K562 (cell line): ENCODE measurements around the gene SLC31A1.

ENCODE experiments used
- BRCA1 ChIP-seq, 2 experiments: fragments of 450-650 bp in 1 of 2; sonication (generic) in 1 of 2; formaldehyde crosslinking in 1 of 2; IDR thresholded peaks; 2 replicates each; pipeline versions ENCODE4 v1.5.0 to v1.6.1; 2017 to 2020; ENCODE audit warnings: mild to moderate bottlenecking in 1 of 2, missing genetic modification reagents in 1 of 2
- EP400 ChIP-seq: fragments of 450-650 bp; IDR thresholded peaks from 2 replicates; pipeline ENCODE4 v1.6.1; 2017; ENCODE audit warnings: antibody characterized with exemption, mild to moderate bottlenecking, moderate library complexity
- ETV6 ChIP-seq, 3 experiments: fragments of 150-350 bp in 1 of 3; sonication (generic) in 1 of 3; formaldehyde crosslinking in 1 of 3; IDR thresholded peaks; 2 replicates each; pipeline versions ENCODE4 v1.6.1 to v1.8.0; 2014 to 2022; ENCODE audit warnings: borderline replicate concordance in 2 of 3, low read depth in 2 of 3, antibody characterized with exemption in 1 of 3, low read length in 1 of 3, mild to moderate bottlenecking in 1 of 3, missing genetic modification reagents in 1 of 3
- POLR2AphosphoS5 ChIP-seq: IDR thresholded peaks from 2 replicates; pipeline ENCODE4 v1.6.1; 2011; ENCODE audit warnings: mild to moderate bottlenecking, low read depth, low read length, moderate library complexity; ENCODE audit not compliant: control insufficient read depth, insufficient read depth
- REST ChIP-seq, 2 experiments: fragments of 450-650 bp; formaldehyde crosslinking in 1 of 2; IDR thresholded peaks; 2 replicates each; pipeline versions ENCODE4 v1.4.0 to v1.6.1; 2014 to 2020; ENCODE audit warnings: mild to moderate bottlenecking in 2 of 2, borderline replicate concordance in 1 of 2, low read depth in 1 of 2
- SRF ChIP-seq, 2 experiments: fragments of 250-450, 450-650 bp in 1 of 2; sonication (Bioruptor Pico) in 1 of 2; sonication (generic) in 1 of 2; formaldehyde crosslinking; IDR thresholded peaks; 2 replicates each; pipeline versions ENCODE4 v1.5.0 to v1.5.1; 2020 to 2022; ENCODE audit warnings: mild to moderate bottlenecking in 1 of 2, missing genetic modification reagents in 1 of 2
- TF ChIP-seq, protein P1 (sequence below): fragments of 450-650 bp; conservative IDR thresholded peaks from 2 replicates; pipeline ENCODE4 v1.6.1; 2016; ENCODE audit warnings: missing genetic modification characterization, low read depth, mild to moderate bottlenecking, control low read depth, missing compliant biosample characterization
- TF ChIP-seq, protein P2 (sequence below): sonication (generic); formaldehyde crosslinking; IDR thresholded peaks from 2 replicates; pipeline ENCODE4 v1.5.0; 2020; ENCODE audit warnings: missing genetic modification reagents
- TF ChIP-seq, protein P3 (sequence below): sonication (generic); formaldehyde crosslinking; IDR thresholded peaks from 2 replicates; pipeline ENCODE4 v1.8.0; 2022; ENCODE audit warnings: mild to moderate bottlenecking, missing genetic modification reagents, borderline replicate concordance
- TF ChIP-seq, protein P4 (sequence below), 3 experiments: IDR thresholded peaks in 2 of 3; conservative IDR thresholded peaks in 1 of 3; 2 replicates each; pipeline ENCODE4 v1.5.1; 2011 to 2012; ENCODE audit warnings: low read length in 3 of 3, mild to moderate bottlenecking in 3 of 3, control low read depth in 2 of 3, improper control_type of control experiment in 1 of 3, inconsistent platforms in 1 of 3, low read depth in 1 of 3, mixed read lengths in 1 of 3, moderate library complexity in 1 of 3; ENCODE audit not compliant: insufficient read depth in 2 of 3

DNA sequence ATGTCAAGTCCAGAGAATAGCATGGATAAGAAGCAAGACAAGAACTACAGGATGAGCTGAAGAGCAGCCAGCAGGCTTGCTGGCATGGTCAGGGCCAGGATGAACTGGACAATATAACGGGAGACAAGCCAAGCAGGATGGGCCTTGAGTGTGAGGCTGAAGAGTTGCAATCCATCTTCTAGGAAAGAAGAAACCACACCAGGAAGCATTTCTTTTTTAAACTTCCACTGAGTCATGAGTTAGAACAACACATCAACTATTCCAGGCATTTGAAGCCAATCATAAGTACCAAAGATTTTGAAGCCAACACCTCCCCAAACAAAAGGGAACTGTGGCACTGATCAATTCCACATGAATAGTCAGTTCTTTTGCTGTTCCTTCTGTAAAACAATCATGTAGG is 43.3 kb upstream of the SLC31A1 start:
- TF ChIP-seq, protein P1, sequence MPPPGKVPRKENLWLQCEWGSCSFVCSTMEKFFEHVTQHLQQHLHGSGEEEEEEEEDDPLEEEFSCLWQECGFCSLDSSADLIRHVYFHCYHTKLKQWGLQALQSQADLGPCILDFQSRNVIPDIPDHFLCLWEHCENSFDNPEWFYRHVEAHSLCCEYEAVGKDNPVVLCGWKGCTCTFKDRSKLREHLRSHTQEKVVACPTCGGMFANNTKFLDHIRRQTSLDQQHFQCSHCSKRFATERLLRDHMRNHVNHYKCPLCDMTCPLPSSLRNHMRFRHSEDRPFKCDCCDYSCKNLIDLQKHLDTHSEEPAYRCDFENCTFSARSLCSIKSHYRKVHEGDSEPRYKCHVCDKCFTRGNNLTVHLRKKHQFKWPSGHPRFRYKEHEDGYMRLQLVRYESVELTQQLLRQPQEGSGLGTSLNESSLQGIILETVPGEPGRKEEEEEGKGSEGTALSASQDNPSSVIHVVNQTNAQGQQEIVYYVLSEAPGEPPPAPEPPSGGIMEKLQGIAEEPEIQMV (tag): no peak
- TF ChIP-seq, protein P2, sequence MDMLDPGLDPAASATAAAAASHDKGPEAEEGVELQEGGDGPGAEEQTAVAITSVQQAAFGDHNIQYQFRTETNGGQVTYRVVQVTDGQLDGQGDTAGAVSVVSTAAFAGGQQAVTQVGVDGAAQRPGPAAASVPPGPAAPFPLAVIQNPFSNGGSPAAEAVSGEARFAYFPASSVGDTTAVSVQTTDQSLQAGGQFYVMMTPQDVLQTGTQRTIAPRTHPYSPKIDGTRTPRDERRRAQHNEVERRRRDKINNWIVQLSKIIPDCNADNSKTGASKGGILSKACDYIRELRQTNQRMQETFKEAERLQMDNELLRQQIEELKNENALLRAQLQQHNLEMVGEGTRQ: no peak
- TF ChIP-seq REST (IDR thresholded peaks at IDR 0.05; ENCODE audit: borderline replicate concordance) (no peak), REST (CRISPR knock-in tag; IDR thresholded peaks at IDR 0.05; ENCODE audit: low read depth) (no peak), BRCA1 (IDR thresholded peaks at IDR 0.05) (no peak), BRCA1 (CRISPR knock-in tag; IDR thresholded peaks at IDR 0.05) (no peak), SRF (CRISPR knock-in tag; IDR thresholded peaks at IDR 0.05) (no peak), EP400 (no peak), POLR2AphosphoS5 (no peak), ETV6 (IDR thresholded peaks at IDR 0.05; ENCODE audit: borderline replicate concordance in 1 of 2, low read depth in 2 of 2, low read length in 1 of 2) (no peak), ETV6 (CRISPR knock-in tag; IDR thresholded peaks at IDR 0.05; ENCODE audit: borderline replicate concordance) (no peak)
- TF ChIP-seq, protein P3, sequence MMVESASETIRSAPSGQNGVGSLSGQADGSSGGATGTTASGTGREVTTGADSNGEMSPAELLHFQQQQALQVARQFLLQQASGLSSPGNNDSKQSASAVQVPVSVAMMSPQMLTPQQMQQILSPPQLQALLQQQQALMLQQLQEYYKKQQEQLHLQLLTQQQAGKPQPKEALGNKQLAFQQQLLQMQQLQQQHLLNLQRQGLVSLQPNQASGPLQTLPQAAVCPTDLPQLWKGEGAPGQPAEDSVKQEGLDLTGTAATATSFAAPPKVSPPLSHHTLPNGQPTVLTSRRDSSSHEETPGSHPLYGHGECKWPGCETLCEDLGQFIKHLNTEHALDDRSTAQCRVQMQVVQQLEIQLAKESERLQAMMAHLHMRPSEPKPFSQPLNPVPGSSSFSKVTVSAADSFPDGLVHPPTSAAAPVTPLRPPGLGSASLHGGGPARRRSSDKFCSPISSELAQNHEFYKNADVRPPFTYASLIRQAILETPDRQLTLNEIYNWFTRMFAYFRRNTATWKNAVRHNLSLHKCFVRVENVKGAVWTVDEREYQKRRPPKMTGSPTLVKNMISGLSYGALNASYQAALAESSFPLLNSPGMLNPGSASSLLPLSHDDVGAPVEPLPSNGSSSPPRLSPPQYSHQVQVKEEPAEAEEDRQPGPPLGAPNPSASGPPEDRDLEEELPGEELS: no peak
- TF ChIP-seq, protein P4, sequence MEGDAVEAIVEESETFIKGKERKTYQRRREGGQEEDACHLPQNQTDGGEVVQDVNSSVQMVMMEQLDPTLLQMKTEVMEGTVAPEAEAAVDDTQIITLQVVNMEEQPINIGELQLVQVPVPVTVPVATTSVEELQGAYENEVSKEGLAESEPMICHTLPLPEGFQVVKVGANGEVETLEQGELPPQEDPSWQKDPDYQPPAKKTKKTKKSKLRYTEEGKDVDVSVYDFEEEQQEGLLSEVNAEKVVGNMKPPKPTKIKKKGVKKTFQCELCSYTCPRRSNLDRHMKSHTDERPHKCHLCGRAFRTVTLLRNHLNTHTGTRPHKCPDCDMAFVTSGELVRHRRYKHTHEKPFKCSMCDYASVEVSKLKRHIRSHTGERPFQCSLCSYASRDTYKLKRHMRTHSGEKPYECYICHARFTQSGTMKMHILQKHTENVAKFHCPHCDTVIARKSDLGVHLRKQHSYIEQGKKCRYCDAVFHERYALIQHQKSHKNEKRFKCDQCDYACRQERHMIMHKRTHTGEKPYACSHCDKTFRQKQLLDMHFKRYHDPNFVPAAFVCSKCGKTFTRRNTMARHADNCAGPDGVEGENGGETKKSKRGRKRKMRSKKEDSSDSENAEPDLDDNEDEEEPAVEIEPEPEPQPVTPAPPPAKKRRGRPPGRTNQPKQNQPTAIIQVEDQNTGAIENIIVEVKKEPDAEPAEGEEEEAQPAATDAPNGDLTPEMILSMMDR (IDR thresholded peaks at IDR 0.05 in 2 of 3, conservative IDR thresholded peaks at IDR 0.05 in 1 of 3; ENCODE audit: insufficient read depth in 2 of 3, low read depth in 1 of 3, low read length in 3 of 3): no peak
